ENCODE results near the gene SH3BGRL. TPM values are rescaled to one million over a fixed set of nuclear protein-coding genes. Genes with fewer than 3 reads are reported as not detected.
A peak's percentile ranks its signal among the peaks of the same experiment; 100 is the strongest.

The SH3BGRL gene
- total RNA-seq, 4 donors from 2014 or later, result 29.9 to 111 (median 73.9) TPM

DNA sequence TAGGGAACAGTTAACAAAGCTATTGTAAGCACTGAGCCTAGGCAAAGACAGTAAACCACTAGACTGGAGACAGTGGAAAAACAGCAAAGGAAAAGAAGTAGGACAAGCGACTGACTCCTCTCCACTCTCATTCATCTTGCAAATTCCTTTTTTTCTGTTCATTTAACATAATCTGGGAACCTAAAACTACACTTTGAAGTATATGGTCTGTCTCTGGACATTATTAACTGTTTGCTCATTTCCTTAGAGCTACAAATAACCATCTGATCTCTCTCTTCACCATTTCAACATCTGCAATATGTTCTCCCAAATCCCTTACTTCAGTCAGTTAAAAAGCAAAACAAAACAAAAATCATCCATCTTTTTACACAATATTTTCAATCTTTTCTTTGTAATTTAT is 831 bp upstream of the SH3BGRL start:
- TF ChIP-seq, protein P1, sequence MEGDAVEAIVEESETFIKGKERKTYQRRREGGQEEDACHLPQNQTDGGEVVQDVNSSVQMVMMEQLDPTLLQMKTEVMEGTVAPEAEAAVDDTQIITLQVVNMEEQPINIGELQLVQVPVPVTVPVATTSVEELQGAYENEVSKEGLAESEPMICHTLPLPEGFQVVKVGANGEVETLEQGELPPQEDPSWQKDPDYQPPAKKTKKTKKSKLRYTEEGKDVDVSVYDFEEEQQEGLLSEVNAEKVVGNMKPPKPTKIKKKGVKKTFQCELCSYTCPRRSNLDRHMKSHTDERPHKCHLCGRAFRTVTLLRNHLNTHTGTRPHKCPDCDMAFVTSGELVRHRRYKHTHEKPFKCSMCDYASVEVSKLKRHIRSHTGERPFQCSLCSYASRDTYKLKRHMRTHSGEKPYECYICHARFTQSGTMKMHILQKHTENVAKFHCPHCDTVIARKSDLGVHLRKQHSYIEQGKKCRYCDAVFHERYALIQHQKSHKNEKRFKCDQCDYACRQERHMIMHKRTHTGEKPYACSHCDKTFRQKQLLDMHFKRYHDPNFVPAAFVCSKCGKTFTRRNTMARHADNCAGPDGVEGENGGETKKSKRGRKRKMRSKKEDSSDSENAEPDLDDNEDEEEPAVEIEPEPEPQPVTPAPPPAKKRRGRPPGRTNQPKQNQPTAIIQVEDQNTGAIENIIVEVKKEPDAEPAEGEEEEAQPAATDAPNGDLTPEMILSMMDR (IDR thresholded peaks at IDR 0.05), result no peak
- TF ChIP-seq POLR2A (IDR thresholded peaks at IDR 0.05), result no peak
- DNase-seq, result no peak
- H3K27me3 ChIP-seq, result no peaks in the 10 kb centered on the region
- H3K4me1 ChIP-seq, result peaks cover 0 to 11% (median 0%) of the 10 kb centered on the region in 3 donors
- peak overlapping the region; percentile 73 to 86 (median 82) for H3K27ac ChIP-seq
- H3K4me3 ChIP-seq, result peak overlapping the region; percentile 41 to 69 (median 56)
- WGBS, 2 donors, result 53 to 61% methylated on average over 1 of the region's 1 CpG
- H3K36me3 ChIP-seq, result no peaks in the 10 kb centered on the region
- H3K9me3 ChIP-seq, result no peaks in the 10 kb centered on the region
- intact Hi-C loops (cut with DNase I), result no loop called here

DNA sequence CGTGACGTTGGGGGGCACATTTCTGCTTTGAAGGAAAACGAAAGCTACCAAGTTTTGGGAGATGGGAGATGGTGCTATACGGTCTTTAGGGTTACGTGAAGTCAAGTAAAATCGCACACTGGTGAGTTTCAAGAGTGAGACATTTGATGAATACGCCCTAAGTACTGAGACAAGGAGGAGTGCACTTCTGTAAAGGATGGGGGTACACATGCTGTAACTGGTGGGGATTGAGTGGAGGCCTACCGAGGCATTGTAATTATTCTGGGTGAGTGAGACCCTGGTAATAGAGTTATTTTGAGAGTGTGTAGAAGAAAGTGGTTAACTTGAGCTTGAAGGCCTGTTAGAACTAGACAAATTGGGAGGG is 536 bp downstream of the SH3BGRL start:
- TF ChIP-seq POLR2A (IDR thresholded peaks at IDR 0.05), result no peak
- TF ChIP-seq, protein P1 (IDR thresholded peaks at IDR 0.05), result no peak
- Histone ChIP-seq H3K9me3 (no peaks in the 10 kb centered on the region), H3K4me1 (peaks cover 0 to 19% (median 0%) of the 10 kb centered on the region in 3 donors), H3K27ac (peak overlapping the region; percentile 73 to 86 (median 82)), H3K27me3 (no peaks in the 10 kb centered on the region), H3K4me3 (peak overlapping the region; percentile 41 to 69 (median 56)), H3K36me3 (no peaks in the 10 kb centered on the region)
- WGBS, 2 donors, result 0 to 35% methylated on average over 6 to 7 of the region's 8 CpGs
- DNase-seq, result no peak
- intact Hi-C loops (cut with DNase I), result no loop called here

DNA sequence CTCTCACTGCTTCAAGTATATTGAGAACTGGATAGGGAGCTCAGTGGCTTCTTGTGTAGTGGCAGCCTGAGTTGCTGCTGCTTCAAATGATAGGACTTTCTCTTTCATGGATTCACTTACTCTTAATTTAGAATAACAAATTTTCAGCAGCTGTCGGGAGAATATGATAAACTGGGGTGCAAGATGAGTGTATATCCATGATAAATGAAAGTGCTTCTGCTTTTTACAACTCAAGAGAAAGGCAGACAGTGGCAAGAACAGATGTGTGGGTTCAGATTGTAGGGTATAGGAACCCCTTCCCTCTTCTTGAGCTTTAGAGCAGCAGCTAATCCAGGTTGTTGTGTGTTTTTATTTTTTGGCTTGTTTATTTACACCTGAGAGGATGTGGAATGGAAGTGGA is 1.0 kb downstream of the SH3BGRL start:
- no peak for DNase-seq
- intact Hi-C loops (cut with DNase I), result no loop called here
- WGBS, 2 donors, result 10 to 25% methylated on average over 1 of the region's 1 CpG

DNA sequence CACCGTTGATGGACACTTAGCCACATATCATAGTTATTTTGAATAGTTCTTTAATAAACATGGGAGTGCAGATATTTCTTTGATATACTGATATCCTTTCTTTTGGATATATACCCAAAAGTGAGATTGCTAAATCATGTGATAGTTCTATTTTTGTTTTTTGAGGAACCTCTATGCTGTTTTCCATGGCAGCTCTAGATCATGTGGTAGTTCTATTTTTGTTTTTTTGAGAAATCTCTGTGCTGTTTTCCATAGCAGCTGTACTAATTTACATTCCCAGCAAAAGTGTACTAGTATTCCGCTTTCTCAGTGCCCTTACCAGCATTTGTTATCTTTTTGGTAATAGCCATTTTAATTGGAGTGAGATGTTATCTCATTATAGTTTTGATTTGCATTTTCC is 3.6 kb downstream of the SH3BGRL start:
- WGBS, 2 donors, result 63 to 92% methylated on average over 2 of the region's 2 CpGs
- Histone ChIP-seq H3K36me3 (no peaks in the 10 kb centered on the region), H3K27me3 (no peaks in the 10 kb centered on the region), H3K4me1 (peaks cover 0 to 19% (median 0%) of the 10 kb centered on the region in 3 donors), H3K27ac (no peak overlapping the region), H3K9me3 (no peaks in the 10 kb centered on the region), H3K4me3 (no peak overlapping the region)
- no peak for DNase-seq
- intact Hi-C loops (cut with DNase I), result no loop called here
- TF ChIP-seq, protein P1 (IDR thresholded peaks at IDR 0.05), result no peak
- TF ChIP-seq POLR2A (IDR thresholded peaks at IDR 0.05), result no peak

More for the DNA sequence above, 1.0 kb downstream of the SH3BGRL start:
- no peaks in the 10 kb centered on the region for H3K36me3 ChIP-seq
- H3K9me3 ChIP-seq, result no peaks in the 10 kb centered on the region
- peak overlapping the region in 3 of 4 donors; percentile 12 to 86 (median 81) for H3K27ac ChIP-seq
- TF ChIP-seq POLR2A (IDR thresholded peaks at IDR 0.05), result no peak
- TF ChIP-seq, protein P1 (IDR thresholded peaks at IDR 0.05), result no peak
- H3K4me1 ChIP-seq, result peaks cover 0 to 19% (median 0%) of the 10 kb centered on the region in 3 donors
- no peaks in the 10 kb centered on the region for H3K27me3 ChIP-seq
- peak overlapping the region; percentile 41 to 69 (median 56) for H3K4me3 ChIP-seq

DNA sequence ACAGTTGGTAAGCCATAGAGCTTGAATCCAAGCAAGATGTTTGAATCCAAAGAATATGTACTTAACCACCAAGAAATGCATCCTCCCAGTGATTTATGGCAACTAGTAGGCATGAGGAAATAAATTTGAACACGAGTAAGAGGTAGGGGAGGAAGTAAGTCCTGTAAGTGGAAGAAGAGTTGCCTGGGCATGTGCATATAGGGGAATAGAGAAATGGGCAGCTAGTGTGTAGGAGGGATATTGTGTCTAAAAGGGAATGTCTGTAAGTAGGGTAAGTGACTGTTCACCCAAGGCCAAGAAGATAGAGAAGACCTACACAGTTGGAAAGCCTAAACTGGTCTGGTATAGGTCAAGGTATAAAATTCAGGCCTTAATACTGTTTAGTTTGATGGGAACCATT is 4.6 kb downstream of the SH3BGRL start:
- TF ChIP-seq, protein P1 (IDR thresholded peaks at IDR 0.05), result no peak
- TF ChIP-seq POLR2A (IDR thresholded peaks at IDR 0.05), result no peak
- Histone ChIP-seq H3K27me3 (no peaks in the 10 kb centered on the region), H3K4me3 (no peak overlapping the region), H3K36me3 (no peaks in the 10 kb centered on the region), H3K9me3 (no peaks in the 10 kb centered on the region), H3K27ac (no peak overlapping the region), H3K4me1 (peaks cover 0 to 19% (median 0%) of the 10 kb centered on the region in 3 donors)
- intact Hi-C loops (cut with DNase I), result no loop called here
- 9 to 10% methylated on average over 1 of the region's 1 CpG for WGBS, 2 donors
- DNase-seq, result no peak
